HUES48 (cell line): Measurements from ENCODE around the gene CATSPERB.
"Not testable (repeated sequence)": the region's sequence is repeated elsewhere in the genome, so short reads cannot be mapped to it uniquely, and the experiment has no call there.

Source experiments
- H3K27ac ChIP-seq: one replicate; pipeline ENCODE4 v1.7.0; 2013; ENCODE audit warnings: low read depth, low read length, inconsistent platforms
- H3K27me3 ChIP-seq: 2 replicates; pipeline ENCODE4 v1.6.1; 2013; ENCODE audit warnings: mild to moderate bottlenecking, low read length; ENCODE audit not compliant: control insufficient read depth, insufficient read depth
- H3K36me3 ChIP-seq: 2 replicates; pipeline ENCODE4 v1.6.1; 2013; ENCODE audit warnings: low read length; ENCODE audit not compliant: control insufficient read depth, insufficient read depth
- H3K4me1 ChIP-seq: 2 replicates; pipeline ENCODE4 v1.6.1; 2013; ENCODE audit warnings: mild to moderate bottlenecking, low read length; ENCODE audit not compliant: control insufficient read depth, insufficient read depth
- H3K4me3 ChIP-seq: 2 replicates; pipeline ENCODE4 v1.5.1; 2013; ENCODE audit warnings: mild to moderate bottlenecking, low read depth, low read length
- H3K9ac ChIP-seq: 2 replicates; pipeline ENCODE4 v1.6.1; 2013; ENCODE audit warnings: mild to moderate bottlenecking, low read depth, low read length, moderate library complexity
- H3K9me3 ChIP-seq: 2 replicates; pipeline ENCODE4 v1.6.1; 2013; ENCODE audit warnings: low read length; ENCODE audit not compliant: control insufficient read depth, insufficient read depth

The CATSPERB gene

DNA sequence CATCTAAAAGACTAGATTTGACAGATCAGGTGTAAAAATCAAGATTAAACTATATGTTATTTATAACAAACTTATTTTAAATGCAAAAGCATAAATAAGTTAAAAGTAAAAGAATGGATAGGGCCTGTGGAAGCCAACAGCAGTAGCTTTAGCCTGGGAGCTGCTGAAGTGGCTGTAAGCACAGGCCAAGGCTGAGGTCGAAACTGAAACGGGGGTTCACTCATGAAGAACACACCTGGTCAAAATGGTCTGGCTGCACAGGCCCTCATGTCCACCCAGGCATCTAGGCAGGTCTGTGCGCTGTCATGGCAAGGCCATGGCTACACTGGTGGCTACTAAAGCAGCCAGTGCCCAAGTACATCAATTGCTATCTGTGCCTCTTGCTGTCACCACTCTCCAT lies 23.1 kb downstream of the CATSPERB start:
- no peak overlapping the region for H3K9ac ChIP-seq
- no peaks in the 10 kb centered on the region for H3K9me3 ChIP-seq
- no peaks in the 10 kb centered on the region for H3K27me3 ChIP-seq
- H3K36me3 ChIP-seq: no peaks in the 10 kb centered on the region
- H3K4me3 ChIP-seq: no peak overlapping the region
- H3K27ac ChIP-seq: no peak overlapping the region
- no peaks in the 10 kb centered on the region for H3K4me1 ChIP-seq

GRCh38 chr14:91706996-91707395 lies 24.9 kb downstream of the CATSPERB start:
- H3K9ac ChIP-seq: no peak overlapping the region
- H3K27ac ChIP-seq: no peak overlapping the region
- H3K4me3 ChIP-seq: no peak overlapping the region
- H3K4me1 ChIP-seq: no peaks in the 10 kb centered on the region
- H3K9me3 ChIP-seq: no peaks in the 10 kb centered on the region
- H3K27me3 ChIP-seq: no peaks in the 10 kb centered on the region
- no peaks in the 10 kb centered on the region for H3K36me3 ChIP-seq

DNA sequence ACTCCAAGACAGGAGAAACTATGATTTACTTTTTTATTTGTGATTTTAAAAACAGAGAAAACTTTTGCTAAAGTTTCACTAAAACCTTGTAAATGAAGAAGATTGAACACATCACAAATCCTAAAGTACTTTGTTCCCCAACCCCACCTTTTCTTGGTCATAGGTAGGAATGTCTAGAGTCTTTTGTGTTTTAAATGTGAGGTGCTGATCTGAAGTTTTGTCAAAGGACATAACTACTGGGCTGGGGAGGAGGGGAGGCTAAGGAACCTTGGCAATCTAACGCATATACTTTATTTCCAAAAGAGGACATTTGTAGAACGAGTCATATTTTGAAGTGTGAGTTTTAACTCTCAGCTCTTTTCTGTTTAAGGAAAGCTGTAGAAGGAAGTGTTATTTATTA lies 37.2 kb downstream of the CATSPERB start:
- Histone ChIP-seq H3K9me3 (no peaks in the 10 kb centered on the region), H3K9ac (no peak overlapping the region), H3K27ac (no peak overlapping the region), H3K27me3 (no peaks in the 10 kb centered on the region), H3K4me1 (peaks cover 7% of the 10 kb centered on the region), H3K36me3 (no peaks in the 10 kb centered on the region), H3K4me3 (no peak overlapping the region)

DNA sequence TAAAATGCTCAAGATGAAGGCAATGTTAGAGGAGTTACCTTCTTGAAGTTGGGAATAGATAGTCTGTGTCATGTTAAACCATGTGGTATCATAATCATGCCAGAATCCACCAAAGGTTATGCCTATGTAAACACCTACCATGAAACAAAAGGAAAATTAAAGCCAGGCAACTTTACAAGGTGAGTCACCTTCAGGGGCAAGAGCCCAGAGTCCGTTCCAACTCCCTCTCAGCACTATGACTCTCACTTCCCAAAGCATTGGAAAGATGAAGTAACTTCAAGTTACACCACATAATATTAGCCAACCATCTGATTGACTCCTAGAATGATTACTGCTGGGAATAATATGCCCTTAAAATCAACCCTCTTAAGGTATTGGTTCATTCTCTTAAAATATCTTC lies 38.5 kb downstream of the CATSPERB start:
- H3K27me3 ChIP-seq: no peaks in the 10 kb centered on the region
- peaks cover 7% of the 10 kb centered on the region for H3K4me1 ChIP-seq
- no peaks in the 10 kb centered on the region for H3K36me3 ChIP-seq
- no peaks in the 10 kb centered on the region for H3K9me3 ChIP-seq
- no peak overlapping the region for H3K9ac ChIP-seq
- H3K4me3 ChIP-seq: no peak overlapping the region
- H3K27ac ChIP-seq: no peak overlapping the region

GRCh38 chr14:91692075-91692474 lies 39.8 kb downstream of the CATSPERB start:
- Histone ChIP-seq H3K4me3 (no peak overlapping the region), H3K36me3 (no peaks in the 10 kb centered on the region), H3K27ac (no peak overlapping the region), H3K27me3 (no peaks in the 10 kb centered on the region), H3K4me1 (peaks cover 7% of the 10 kb centered on the region), H3K9ac (no peak overlapping the region), H3K9me3 (no peaks in the 10 kb centered on the region)

DNA sequence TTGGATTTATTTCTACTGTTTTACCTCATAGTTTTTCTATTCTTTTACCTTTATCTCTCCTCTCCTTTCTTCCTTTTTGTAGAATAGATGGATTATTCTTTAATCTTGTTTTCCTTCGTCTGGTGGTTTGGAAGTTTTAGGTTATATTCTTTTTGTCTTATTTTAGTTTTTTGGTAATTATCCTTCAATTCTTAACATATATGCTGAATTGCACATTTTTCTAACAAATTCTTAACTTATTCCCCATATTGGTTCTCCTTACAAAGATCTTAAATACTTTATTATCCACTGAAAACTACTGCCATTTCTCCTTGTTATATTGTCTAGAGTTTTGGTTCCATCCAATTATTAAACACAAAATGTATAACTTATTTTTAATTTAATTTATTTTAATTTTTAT lies 42.3 kb downstream of the CATSPERB start:
- Histone ChIP-seq H3K9me3 (no peaks in the 10 kb centered on the region), H3K4me1 (peaks cover 4% of the 10 kb centered on the region), H3K36me3 (no peaks in the 10 kb centered on the region), H3K9ac (no peak overlapping the region), H3K27me3 (no peaks in the 10 kb centered on the region), H3K27ac (no peak overlapping the region), H3K4me3 (no peak overlapping the region)

DNA sequence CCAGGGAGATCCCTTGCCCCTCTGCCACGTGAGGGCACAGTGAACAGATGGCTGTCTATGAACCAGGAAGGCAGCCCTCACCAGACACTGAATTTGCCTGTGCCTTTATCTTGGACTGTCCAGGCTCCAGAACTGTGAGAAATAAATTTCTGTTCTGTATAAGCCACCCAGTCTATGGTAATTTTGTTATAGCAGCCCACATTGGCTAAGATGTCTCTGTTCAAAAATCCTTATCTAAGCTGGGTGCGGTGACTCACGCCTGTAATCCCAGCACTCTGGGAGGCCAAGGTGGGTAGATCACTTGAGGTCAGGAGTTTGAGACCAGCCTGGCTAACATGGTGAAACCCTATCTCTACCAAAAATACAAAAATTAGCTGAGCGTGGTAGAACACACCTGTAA lies 44.5 kb downstream of the CATSPERB start:
- not testable (repeated sequence) for H3K27me3 ChIP-seq, H3K36me3 ChIP-seq, H3K9ac ChIP-seq, H3K9me3 ChIP-seq, H3K4me3 ChIP-seq, H3K4me1 ChIP-seq, H3K27ac ChIP-seq

GRCh38 chr14:91685600-91685999 lies 46.3 kb downstream of the CATSPERB start:
- Histone ChIP-seq H3K4me1 (no peaks in the 10 kb centered on the region), H3K9ac (no peak overlapping the region), H3K27me3 (no peaks in the 10 kb centered on the region), H3K9me3 (0 out of 2 replicates have a peak, but pooled peaks cover 4% of the 10 kb centered on the region), H3K36me3 (no peaks in the 10 kb centered on the region), H3K27ac (no peak overlapping the region), H3K4me3 (no peak overlapping the region)

GRCh38 chr14:91681893-91682563 lies 49.9 kb downstream of the CATSPERB start:
- Histone ChIP-seq H3K27ac (no peak overlapping the region), H3K27me3 (no peaks in the 10 kb centered on the region), H3K4me3 (no peak overlapping the region), H3K9me3 (peaks cover 22% of the 10 kb centered on the region), H3K36me3 (no peaks in the 10 kb centered on the region), H3K4me1 (no peaks in the 10 kb centered on the region), H3K9ac (no peak overlapping the region)

- H3K36me3 ChIP-seq: no peaks in the 10 kb centered on the region
- H3K27ac ChIP-seq: no peak overlapping the region
- no peaks in the 10 kb centered on the region for H3K27me3 ChIP-seq
- no peak overlapping the region for H3K4me3 ChIP-seq
- H3K9me3 ChIP-seq: peaks cover 27% of the 10 kb centered on the region
- H3K4me1 ChIP-seq: no peaks in the 10 kb centered on the region
- no peak overlapping the region for H3K9ac ChIP-seq
Observed at GRCh38 chr14:91681118-91681517, 50.8 kb downstream of the CATSPERB start.

- no peaks in the 10 kb centered on the region for H3K27me3 ChIP-seq
- no peak overlapping the region for H3K9ac ChIP-seq
- H3K4me3 ChIP-seq: no peak overlapping the region
- H3K4me1 ChIP-seq: no peaks in the 10 kb centered on the region
- H3K36me3 ChIP-seq: no peaks in the 10 kb centered on the region
- peaks cover 27% of the 10 kb centered on the region for H3K9me3 ChIP-seq
- H3K27ac ChIP-seq: no peak overlapping the region
Observed at GRCh38 chr14:91679273-91679672, 52.6 kb downstream of the CATSPERB start.

- not testable (repeated sequence) for H3K27ac ChIP-seq, H3K4me1 ChIP-seq, H3K36me3 ChIP-seq, H3K4me3 ChIP-seq, H3K9ac ChIP-seq, H3K27me3 ChIP-seq
- peaks cover 30% of the 10 kb centered on the region for H3K9me3 ChIP-seq
Observed at GRCh38 chr14:91677687-91678086, 54.2 kb downstream of the CATSPERB start.
